H1 (cell line): ENCODE measurements around the gene MAP2K1. TPM values are rescaled to one million over a fixed set of nuclear protein-coding genes. Genes with fewer than 3 reads are reported as not detected.

Experiments
- EZH2 ChIP-seq: fragments of 200-600 bp; sonication (generic); IDR thresholded peaks from 2 replicates; pipeline ENCODE4 v1.7.1; 2012; ENCODE audit warnings: low read depth, mild to moderate bottlenecking, moderate library complexity, low read length, inconsistent platforms; ENCODE audit not compliant: severe bottlenecking
- GTF2F1 ChIP-seq: IDR thresholded peaks from 2 replicates; pipeline ENCODE4 v1.6.1; 2012; ENCODE audit warnings: low read depth, low read length, improper control_type of control experiment, borderline replicate concordance
- JUN ChIP-seq: IDR thresholded peaks from 2 replicates; pipeline ENCODE4 v1.6.1; 2011; ENCODE audit warnings: low read depth, mild to moderate bottlenecking, improper control_type of control experiment, low read length
- KDM1A ChIP-seq: fragments of 200-600, 300-600 bp; sonication (generic); IDR thresholded peaks from 2 replicates; pipeline ENCODE4 v1.7.1; 2016; ENCODE audit warnings: mild to moderate bottlenecking, low read length, borderline replicate concordance
- KDM5A ChIP-seq: fragments of 200-600 bp; IDR thresholded peaks from 2 replicates; pipeline ENCODE4 v1.7.1; 2012; ENCODE audit warnings: mild to moderate bottlenecking, low read length, inconsistent platforms, mixed read lengths
- POLR2AphosphoS5 ChIP-seq: IDR thresholded peaks from 2 replicates; pipeline ENCODE4 v1.6.1; 2011; ENCODE audit warnings: low read depth, low read length
- SAP30 ChIP-seq: fragments of 300-600 bp; sonication (generic); IDR thresholded peaks from 2 replicates; pipeline ENCODE4 v1.7.1; 2012; ENCODE audit warnings: low read length, moderate library complexity, mild to moderate bottlenecking, inconsistent platforms; ENCODE audit not compliant: insufficient read depth, insufficient replicate concordance
- SP4 ChIP-seq: IDR thresholded peaks from 2 replicates; pipeline ENCODE4 v1.6.1; 2012; ENCODE audit warnings: low read length, inconsistent platforms
- SUZ12 ChIP-seq: fragments of 200-600 bp; sonication (generic); IDR thresholded peaks from 2 replicates; pipeline ENCODE4 v1.6.1; 2012; ENCODE audit warnings: mild to moderate bottlenecking, inconsistent platforms, low read length, moderate library complexity, mixed read lengths
- ZNF274 ChIP-seq: IDR thresholded peaks from 2 replicates; pipeline ENCODE4 v1.7.0; 2012; ENCODE audit warnings: low read length, borderline replicate concordance; ENCODE audit errors: extremely low read depth
- polyA plus RNA-seq, 7 experiments: library from polyadenylated mRNA; depleted of rRNA in 3 of 7; stranded (reverse) in 5 of 7; unstranded in 2 of 7; fragments of >200 nt in 5 of 7; fragments of 200-250 nt in 2 of 7; gene quantifications; 1 replicate in 5 of 7; 2 replicates in 1 of 7; 4 replicates in 1 of 7; pipeline versions ENCODE4 v1.2.1 to v1.2.3, GENCODE V29; 2011 to 2013; ENCODE audit warnings: missing spikeins in 2 of 7, mixed read lengths in 2 of 7
- total RNA-seq: library from RNA; stranded (reverse); fragmentation: NEBNext Ultra II Directional; extraction: Animal tissue kit (Norgen Biotek cat#: 25700); gene quantifications from 2 replicates; pipeline ENCODE4 v1.2.1, GENCODE V29; 2021

MAP2K1 gene
- total and polyA plus RNA-seq, 2 of the 8 experiments (the other 6 are each of a cell fraction or from before 2014, with no cell fraction given), result 54.7 to 78.2 TPM

DNA sequence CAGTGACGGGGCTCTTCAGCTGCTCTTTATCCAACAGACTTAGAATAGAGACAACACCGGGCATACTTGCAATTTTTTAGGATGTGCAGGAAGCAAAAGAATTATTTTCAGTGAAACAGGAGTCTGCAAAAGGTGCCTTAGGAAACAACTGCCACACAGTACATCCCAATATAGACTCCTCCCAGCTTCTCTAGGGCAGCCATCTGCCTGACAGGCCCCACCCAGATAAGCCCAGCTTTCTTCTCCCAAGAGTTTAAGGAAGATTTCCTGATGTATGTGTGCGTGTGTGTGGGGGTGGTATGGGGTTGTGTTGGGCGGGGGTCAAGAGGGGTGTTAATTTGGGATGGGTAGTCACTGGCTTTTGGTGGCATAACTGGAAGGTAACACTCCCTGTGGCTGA, 21.5 kb downstream of the MAP2K1 start (continued):
- TF ChIP-seq JUN (no peak), ZNF274 (no peak), POLR2AphosphoS5 (no peak), SUZ12 (no peak), SP4 (no peak), KDM1A (no peak), EZH2 (no peak), GTF2F1 (no peak), SAP30 (no peak), KDM5A (no peak)
